ENCODE measurements around the gene MUCL3. TPM values are rescaled to one million over a fixed set of nuclear protein-coding genes. Genes with fewer than 3 reads are reported as not detected.

The MUCL3 gene
- total RNA-seq, 2 donors from 2014 or later, result under 0.01 to 0.52 TPM

- DNase-seq (no peak), ATAC-seq (no peak)
- Histone ChIP-seq H3K4me1 (peaks cover 1% of the 10 kb centered on the region), H3K4me3 (no peak overlapping the region), H3K27ac (no peak overlapping the region), H3K27me3 (no peaks in the 10 kb centered on the region), H3K36me3 (replicated peaks in 1 of 2; ENCODE audit: insufficient read depth in 1 of 2, low read depth in 2 of 2) (peaks cover 35 to 42% of the 10 kb centered on the region in 2 donors), H3K9me3 (no peaks in the 10 kb centered on the region)
- TF ChIP-seq CTCF (IDR thresholded peaks at IDR 0.05) (no peak), POLR2A (IDR thresholded peaks at IDR 0.05) (no peak)
- WGBS, 2 donors, result 87 to 89% methylated on average over 4 to 8 of the region's 8 CpGs
- intact Hi-C loops (cut with DNase I), result no loop called here
Observed at GRCh38 chr6:30893666-30894065, 47.1 kb upstream of the MUCL3 start.

- DNase-seq (no peak), ATAC-seq (no peak)
- Histone ChIP-seq H3K9me3 (no peaks in the 10 kb centered on the region), H3K36me3 (replicated peaks in 1 of 2; ENCODE audit: insufficient read depth in 1 of 2, low read depth in 2 of 2) (peaks cover 37 to 42% of the 10 kb centered on the region in 2 donors), H3K4me3 (no peak overlapping the region), H3K4me1 (no peaks in the 10 kb centered on the region), H3K27ac (no peak overlapping the region), H3K27me3 (no peaks in the 10 kb centered on the region)
- TF ChIP-seq POLR2A (IDR thresholded peaks at IDR 0.05), result no peak
- no peak for TF ChIP-seq CTCF (IDR thresholded peaks at IDR 0.05)
- WGBS, 2 donors, result 82 to 93% methylated on average over 12 of the region's 12 CpGs
- intact Hi-C loops (cut with DNase I), result no loop called here
Observed at GRCh38 chr6:30894381-30894780, 46.4 kb upstream of the MUCL3 start.

- no peaks in the 10 kb centered on the region for H3K4me1 ChIP-seq
- no peaks in the 10 kb centered on the region for H3K27me3 ChIP-seq
- 88 to 89% methylated on average over 3 of the region's 3 CpGs for WGBS, 2 donors
- no peaks in the 10 kb centered on the region for H3K9me3 ChIP-seq
- no peak overlapping the region for H3K4me3 ChIP-seq
- intact Hi-C loops (cut with DNase I), result no loop called here
- ATAC-seq (no peak), DNase-seq (no peak)
- H3K36me3 ChIP-seq (replicated peaks in 1 of 2; ENCODE audit: insufficient read depth in 1 of 2, low read depth in 2 of 2), result peaks cover 32 to 38% of the 10 kb centered on the region in 2 donors
- no peak overlapping the region for H3K27ac ChIP-seq
- TF ChIP-seq CTCF (IDR thresholded peaks at IDR 0.05) (no peak), POLR2A (IDR thresholded peaks at IDR 0.05) (no peak)
Observed at GRCh38 chr6:30894935-30895334, 45.8 kb upstream of the MUCL3 start.

- no peaks in the 10 kb centered on the region for H3K27me3 ChIP-seq
- ATAC-seq (no peak), DNase-seq (no peak)
- H3K9me3 ChIP-seq, result no peaks in the 10 kb centered on the region
- WGBS, 2 donors, result 79 to 86% methylated on average over 10 of the region's 10 CpGs
- no peak overlapping the region for H3K4me3 ChIP-seq
- no peak overlapping the region for H3K27ac ChIP-seq
- no peak for TF ChIP-seq POLR2A (IDR thresholded peaks at IDR 0.05)
- TF ChIP-seq CTCF (IDR thresholded peaks at IDR 0.05), result no peak
- no peaks in the 10 kb centered on the region for H3K4me1 ChIP-seq
- H3K36me3 ChIP-seq (replicated peaks in 1 of 2; ENCODE audit: insufficient read depth in 1 of 2, low read depth in 2 of 2), result peaks cover 28 to 36% of the 10 kb centered on the region in 2 donors
- intact Hi-C loops (cut with DNase I), result no loop called here
Observed at GRCh38 chr6:30895343-30895742, 45.4 kb upstream of the MUCL3 start.

- intact Hi-C loops (cut with DNase I), result no loop called here
- no peak for DNase-seq
- H3K27me3 ChIP-seq, result no peaks in the 10 kb centered on the region
- peaks cover 24 to 36% of the 10 kb centered on the region in 2 donors for H3K36me3 ChIP-seq (replicated peaks in 1 of 2; ENCODE audit: insufficient read depth in 1 of 2, low read depth in 2 of 2)
- no peak overlapping the region for H3K4me3 ChIP-seq
- TF ChIP-seq CTCF (IDR thresholded peaks at IDR 0.05), result no peak
- TF ChIP-seq POLR2A (IDR thresholded peaks at IDR 0.05), result no peak
- WGBS, 2 donors, result 87 to 94% methylated on average over 3 to 13 of the region's 13 CpGs
- H3K27ac ChIP-seq, result no peak overlapping the region
- no peak for ATAC-seq
- no peaks in the 10 kb centered on the region for H3K4me1 ChIP-seq
- no peaks in the 10 kb centered on the region for H3K9me3 ChIP-seq
Observed at GRCh38 chr6:30896541-30896940, 44.2 kb upstream of the MUCL3 start.
